COR-L47 (cell line): ENCODE measurements around the gene VDR.

ENCODE experiments used
- DNase-seq: peaks from one replicate; lab custom pipeline; 2025; lab: John Stamatoyannopoulos, UW

Gene VDR

DNA sequence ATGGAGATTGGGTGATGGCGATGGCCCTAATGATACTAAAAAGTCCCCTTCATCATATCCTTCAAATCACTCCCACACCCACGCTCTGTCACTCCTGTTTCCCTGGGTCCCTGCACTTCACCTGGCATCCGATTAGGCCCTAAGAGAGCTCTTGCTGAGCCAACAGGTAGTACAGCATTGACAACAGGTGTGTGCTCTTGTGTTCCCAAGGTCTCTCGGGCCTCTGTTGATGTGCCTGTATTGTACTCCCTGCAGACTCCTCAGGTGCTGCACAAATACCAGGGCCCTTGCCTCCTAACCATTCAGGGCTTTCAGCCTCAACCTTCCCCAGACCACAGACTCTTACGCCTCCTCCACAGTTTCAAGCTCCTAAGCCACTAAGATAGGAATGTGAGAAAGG lies 25.8 kb upstream of the VDR start:
- no peak for DNase-seq

DNA sequence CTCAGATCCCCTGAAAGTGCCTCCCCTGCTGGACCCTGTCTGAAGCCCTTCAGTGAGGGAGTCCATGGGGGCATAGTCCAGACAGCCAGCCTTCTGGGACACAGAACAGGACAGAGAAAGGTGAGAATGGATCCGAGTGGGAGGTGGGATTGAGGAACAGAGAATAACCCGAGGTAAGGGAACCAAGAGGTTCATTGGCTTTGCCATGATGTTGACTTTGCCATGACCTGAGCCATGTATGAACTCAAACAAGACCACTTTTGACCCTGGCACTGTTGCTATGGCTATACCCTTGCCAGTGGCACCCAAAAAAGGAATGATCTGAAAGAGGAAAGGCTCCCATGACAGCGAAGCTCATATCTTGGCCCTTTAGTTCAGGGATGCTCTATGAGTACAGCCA lies 22.6 kb upstream of the VDR start:
- no peak for DNase-seq

- no peak for DNase-seq
Measured at GRCh38 chr12:47921907-47922306, 17.1 kb upstream of the VDR start.

DNA sequence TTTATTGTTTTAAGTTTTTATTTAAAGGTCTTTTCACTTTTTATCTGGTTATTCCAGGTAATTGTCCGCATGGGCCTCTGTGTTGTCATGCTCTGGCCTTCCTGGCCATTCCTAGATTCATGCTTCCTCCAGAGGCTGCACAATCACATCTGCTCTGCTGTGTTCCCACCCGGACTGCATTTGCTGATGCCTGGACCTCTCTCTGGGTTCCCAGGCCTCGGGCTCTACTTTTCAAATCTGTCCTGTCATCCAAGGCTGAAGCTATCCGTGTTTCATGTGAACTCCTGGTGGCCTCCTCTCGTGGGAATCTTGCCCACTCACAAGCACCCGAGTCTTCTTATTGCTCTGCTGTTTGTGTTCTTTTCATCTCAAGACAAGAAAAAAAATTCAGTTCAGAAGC lies 16.1 kb upstream of the VDR start:
- DNase-seq, result no peak

DNA sequence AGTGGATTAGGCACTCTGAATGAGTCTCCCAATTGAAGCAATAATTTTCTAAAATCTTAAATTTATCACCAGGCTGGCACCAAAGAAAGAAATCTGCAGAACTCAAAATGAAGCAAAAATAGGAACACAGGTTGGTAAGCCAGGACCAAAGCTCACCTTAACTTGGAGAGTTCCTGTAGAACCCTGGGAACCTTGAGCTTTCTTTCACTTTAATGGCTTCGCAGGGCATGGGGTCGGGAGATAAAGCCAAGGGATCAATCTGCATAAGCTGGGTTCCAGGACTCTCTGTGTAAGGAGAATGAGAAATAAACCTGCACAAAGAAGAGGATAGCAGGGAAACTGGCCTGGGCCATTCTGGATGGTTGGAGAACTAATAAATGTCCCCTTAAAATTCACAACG lies 8.3 kb upstream of the VDR start:
- DNase-seq, result no peak

GRCh38 chr12:47912556-47912955 lies 7.8 kb upstream of the VDR start:
- DNase-seq, result no peak

- DNase-seq, result no peak
Measured at GRCh38 chr12:47910981-47911380, 6.2 kb upstream of the VDR start.

DNA sequence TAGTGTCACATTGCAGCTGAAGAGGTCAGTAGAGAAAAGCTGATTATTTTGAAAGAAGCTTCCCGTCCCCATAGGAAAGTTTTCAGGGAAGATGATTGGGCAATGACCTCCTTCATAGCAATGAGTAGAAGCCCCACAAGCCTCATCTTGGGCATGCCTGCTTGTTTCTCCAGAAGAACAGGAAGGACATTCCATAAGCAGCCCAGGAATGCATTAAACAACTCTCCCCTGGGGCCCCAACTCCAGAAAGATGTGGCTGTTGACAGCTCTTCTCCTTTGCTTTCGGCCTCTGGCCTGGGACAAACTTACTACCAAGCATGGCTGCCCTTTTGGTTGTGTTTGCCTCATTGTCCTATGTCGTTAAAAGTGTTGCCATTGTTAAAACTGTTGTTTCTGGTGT lies 5.7 kb upstream of the VDR start:
- DNase-seq, result no peak

DNA sequence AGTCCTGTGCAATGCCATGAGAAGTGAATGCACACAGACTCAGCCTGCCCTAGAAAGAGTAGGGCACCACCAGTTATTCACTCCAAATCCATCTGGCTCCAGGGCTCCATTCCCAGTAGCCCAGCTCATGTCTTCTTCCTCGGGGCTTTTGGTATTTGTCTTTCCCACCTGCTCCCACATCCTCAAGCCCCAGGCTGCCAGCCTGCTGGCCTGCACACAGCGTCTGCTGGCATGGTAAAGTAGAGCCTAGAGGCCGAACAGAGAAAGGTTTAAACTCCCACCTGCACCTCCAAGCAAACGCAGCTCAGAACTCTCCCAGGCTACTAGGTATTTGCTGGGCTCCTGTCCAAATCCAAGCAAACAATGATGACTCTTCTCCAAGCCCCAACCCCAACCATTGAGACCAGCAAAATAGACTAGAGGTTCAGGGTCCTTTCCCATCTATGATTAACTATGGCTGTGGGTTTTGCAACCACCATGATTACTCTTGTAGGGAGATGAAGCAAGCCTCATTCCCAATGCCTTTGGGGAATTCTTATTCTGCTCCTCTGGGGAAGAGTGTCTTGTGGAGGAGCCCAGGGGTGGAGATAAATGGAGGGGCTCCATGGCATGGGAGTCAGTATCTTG lies 5.2 kb upstream of the VDR start:
- no peak for DNase-seq

DNA sequence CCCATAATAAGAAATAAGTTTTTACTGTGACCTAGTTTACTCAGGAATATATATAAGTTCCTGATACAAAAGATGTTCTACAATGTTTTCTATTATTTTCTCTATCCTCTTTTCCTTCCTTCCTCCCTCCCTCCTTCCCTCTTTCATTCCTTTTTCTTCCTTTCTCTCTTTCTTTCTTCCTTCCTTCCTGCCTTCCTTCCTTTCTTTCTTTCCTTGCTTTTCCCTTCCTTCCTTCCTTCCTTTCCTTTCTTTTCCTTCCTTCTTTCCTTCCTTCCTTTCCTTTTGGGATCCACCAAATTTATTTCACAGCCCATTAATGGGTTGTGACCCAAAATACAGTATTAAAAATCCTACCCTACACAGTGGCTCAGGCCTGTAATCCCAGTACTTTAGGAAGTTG lies 3.9 kb upstream of the VDR start:
- DNase-seq, result no peak

DNA sequence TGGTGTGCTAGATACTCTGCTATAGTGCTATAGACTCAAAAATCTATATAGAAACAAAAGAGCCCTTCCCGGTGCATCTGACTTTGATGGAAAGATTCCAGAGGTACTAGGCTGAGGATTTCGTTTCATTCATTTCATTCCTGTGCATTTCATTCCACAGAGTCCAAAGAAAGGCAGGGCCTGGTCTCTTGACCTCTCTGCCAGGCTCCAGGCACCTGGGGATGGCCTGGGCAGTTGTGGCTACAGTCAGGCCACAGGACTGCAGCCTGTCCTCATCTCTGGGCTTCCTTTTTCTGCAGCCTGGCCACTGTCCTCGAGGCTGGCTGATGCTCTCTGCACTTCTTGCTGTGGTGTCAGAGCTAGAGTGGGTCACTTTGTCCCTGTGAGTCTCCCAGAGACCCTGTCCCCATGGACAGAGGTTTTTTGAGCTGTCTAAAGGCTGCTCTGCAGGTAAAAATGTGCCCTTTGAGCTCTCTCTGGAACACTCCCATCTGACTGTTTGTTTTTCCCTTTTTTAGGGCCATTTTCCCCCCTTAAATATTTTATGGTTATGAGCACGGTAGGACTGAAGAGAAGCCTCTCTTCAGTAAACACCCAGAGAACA lies 3.2 kb upstream of the VDR start:
- DNase-seq, result no peak

DNA sequence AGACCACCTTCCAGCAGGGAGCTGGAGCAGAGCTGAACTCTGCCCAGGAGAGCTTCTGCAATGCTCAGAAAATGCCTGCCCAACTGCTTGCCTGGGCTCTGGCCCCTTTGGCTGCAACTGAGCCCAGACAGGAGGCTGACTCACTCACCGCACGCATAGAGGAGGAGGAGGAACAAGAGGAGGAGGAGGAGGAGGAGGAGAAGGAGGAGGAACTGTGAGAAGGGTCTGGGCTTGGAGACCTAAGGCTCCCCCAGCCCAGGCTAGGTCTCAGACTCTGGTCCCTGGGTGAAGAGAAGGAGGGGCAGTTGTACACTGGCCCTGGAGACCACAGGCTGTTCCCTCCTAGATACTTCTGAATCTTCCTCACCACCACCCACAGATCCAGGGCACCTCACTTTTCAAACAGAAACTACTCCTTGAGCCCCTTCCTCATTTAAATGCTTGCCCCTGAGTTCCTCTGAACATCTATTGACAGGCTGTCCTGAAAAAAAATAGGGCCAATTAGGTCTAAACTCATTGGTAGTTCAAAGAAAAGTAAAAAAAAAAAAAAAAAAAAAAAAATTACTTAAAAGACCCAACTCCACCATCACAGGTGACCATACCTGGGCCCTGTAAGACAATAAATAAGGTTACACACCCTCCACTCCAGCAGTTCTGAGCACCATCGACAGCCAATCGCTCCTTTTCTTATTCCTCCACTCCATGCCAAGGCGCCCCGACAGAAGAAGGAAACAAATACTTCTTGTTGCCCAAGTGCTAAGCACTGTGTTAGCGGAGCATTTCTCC lies 674 bp downstream of the VDR start:
- no peak for DNase-seq

GRCh38 chr12:47903151-47903611 lies 1.6 kb downstream of the VDR start:
- DNase-seq, result no peak

DNA sequence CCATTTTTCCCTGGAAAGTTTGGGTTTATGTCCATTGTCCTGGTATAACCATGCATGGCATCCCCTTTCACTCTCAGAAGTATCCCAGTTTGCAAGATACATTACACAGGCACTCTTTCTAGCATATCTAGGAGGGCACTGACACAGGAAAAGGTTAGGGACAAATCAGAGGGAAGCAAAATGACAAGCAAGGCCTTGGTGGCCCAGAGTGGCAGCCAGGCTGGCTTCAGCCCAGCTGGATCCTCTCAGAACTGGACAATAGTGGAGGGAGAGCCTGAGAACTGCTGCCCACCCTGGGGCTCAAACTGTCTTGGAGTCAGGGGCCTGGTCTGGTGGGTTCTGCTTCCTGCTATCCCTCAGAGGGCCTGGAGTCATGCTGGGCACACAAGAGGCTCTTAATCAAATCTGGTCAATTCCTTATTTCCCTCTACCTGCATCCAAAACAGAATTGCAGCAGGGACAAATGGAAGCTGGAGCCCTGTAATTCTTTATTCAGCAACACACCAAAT lies 2.6 kb downstream of the VDR start:
- DNase-seq, result no peak

GRCh38 chr12:47901718-47902093 lies 3.1 kb downstream of the VDR start:
- no peak for DNase-seq

DNA sequence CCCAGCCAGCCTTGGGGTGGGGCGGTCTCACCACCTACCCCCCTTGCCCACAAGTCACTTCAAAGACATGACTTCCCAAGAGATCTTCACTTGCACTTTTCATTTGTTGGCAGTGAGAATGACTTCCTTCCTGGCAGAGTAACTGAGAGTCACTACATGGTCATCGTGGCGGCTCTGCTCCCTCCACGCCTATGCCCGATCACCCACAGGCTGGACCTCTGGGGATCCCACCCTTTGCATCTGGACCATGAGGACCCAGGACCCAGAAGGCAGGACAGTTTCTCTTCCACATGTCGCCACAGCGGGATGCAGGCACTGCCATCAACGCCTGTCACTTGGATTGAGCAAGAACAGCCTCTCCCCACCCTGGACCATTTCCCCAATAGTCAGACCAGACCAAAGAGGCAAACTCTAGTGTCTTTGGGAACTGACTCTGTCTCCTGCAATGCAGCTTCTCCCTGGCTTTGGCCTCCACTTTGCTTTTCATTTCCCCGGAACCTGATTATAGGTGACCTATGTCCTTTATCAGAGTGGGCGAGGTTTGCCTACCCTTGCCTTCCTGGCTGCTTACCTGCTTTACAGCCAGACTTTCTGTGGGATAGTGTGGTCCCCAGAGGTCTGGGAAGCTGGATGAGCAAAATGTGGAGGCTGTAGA lies 3.6 kb downstream of the VDR start:
- no peak for DNase-seq

DNA sequence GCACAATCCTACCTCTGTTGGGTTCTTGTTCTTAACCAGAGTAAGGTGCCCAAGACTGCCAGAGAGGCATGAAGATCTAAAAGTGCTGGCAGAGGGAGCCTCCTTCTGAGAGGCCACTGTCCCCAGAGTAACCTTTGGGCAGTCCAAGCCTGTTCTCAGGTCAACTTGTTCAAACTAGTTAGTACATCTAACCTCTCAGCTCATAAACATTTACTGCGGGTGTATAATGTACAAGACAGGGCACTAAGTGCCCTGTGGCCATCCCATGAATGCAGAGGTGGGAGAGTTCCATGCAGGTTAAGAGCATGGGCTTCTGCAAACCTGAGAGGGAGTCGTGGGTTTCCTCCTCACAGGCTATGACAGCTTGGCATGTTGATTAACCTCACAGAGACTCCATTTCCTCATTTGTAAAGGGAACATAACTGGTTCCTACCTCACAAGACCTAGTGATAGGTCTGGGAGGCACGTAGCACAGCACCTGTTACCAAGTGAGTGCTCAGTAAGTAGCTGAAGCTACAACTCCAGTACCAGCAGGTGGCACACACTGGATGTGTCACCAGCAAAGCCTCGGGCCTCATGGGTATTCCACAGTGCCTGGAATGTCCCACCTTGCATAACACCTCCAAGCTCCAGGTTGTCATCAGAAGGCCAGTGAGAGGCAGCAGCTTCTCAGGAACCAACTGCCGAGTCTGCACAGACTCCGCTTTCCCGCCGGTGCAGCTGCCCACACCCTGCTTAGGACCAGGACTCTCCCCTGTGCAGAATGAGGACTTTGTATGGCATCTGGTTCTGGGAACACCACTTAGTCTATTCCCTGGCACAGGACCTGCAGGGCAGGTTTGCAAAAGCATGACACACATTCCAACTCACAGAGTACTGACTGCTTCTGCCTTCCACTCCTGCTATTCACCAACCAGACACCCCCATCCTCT lies 4.4 kb downstream of the VDR start:
- no peak for DNase-seq

GRCh38 chr12:47899466-47899865 lies 5.3 kb downstream of the VDR start:
- DNase-seq, result no peak

DNA sequence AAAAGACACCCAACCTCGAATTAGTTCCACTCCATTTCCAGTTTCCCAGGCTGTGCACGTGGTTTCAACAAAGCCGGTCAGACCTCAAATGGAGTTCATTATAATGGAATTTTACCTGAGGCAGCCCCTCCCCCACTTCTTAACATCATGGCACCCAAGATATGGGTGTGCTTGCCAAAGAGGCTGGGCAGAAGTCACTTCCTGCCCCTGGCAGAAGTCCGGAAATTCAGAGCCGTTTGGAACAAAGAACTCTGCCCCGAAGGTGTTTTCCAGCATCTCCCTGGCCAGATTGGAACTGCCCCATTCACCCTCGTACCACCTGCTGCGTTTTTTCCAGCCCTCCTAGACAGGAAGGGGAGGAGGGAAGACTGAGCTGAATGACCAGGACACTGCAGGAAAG lies 8.2 kb downstream of the VDR start:
- peak; percentile 49 for DNase-seq

- DNase-seq, result no peak
Measured at GRCh38 chr12:47896022-47896421, 8.8 kb downstream of the VDR start.

DNA sequence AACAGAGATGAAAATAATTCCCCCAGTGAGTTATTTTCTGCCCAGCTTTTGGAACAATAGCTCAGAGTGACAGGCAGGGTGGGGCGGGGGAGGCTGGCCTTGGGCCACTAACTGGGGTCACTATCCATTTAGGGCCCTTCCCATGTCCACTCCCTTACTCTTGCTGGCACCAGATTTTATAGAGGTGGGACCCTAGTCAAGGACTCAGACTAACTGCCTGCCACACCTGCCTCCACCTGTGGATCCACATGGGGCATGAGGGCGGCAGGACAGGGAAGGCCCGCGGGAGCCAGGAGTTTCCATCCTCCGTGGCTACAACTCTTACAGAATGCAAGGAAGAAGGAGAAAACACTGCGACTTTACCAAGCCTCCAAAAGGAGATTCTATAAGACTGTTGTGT lies 10.1 kb downstream of the VDR start:
- no peak for DNase-seq

GRCh38 chr12:47894068-47894467 lies 10.7 kb downstream of the VDR start:
- no peak for DNase-seq
